GM12878 (cell line): Measurements from ENCODE around the gene COL4A2. TPM values are rescaled to one million over a fixed set of nuclear protein-coding genes. Genes with fewer than 3 reads are reported as not detected.

ENCODE experiments used
- CTCF ChIP-seq, 3 experiments: IDR thresholded peaks in 2 of 3; conservative IDR thresholded peaks in 1 of 3; 2 replicates each; pipeline ENCODE4 v1.5.1; 2011; ENCODE audit warnings: low read depth in 3 of 3, low read length in 3 of 3, mild to moderate bottlenecking in 3 of 3, control low read depth in 2 of 3, moderate library complexity in 2 of 3, inconsistent platforms in 1 of 3, mixed read lengths in 1 of 3; ENCODE audit not compliant: control insufficient read depth in 2 of 3, insufficient read depth in 1 of 3; ENCODE audit errors: extremely low read depth in 1 of 3
- IRF4 ChIP-seq: IDR thresholded peaks from 2 replicates; pipeline ENCODE4 v1.6.1; 2011; ENCODE audit warnings: low read depth, low read length
- KDM1A ChIP-seq: fragments of 200-600 bp; sonication (generic); IDR thresholded peaks from 2 replicates; pipeline ENCODE4 v1.6.1; 2016; ENCODE audit warnings: borderline replicate concordance
- NR2C1 ChIP-seq: fragments of 450-650 bp; IDR thresholded peaks from 2 replicates; pipeline ENCODE4 v1.6.1; 2017; ENCODE audit warnings: antibody characterized with exemption, mild to moderate bottlenecking, moderate library complexity
- NRF1 ChIP-seq: conservative IDR thresholded peaks from 2 replicates; pipeline ENCODE4 v1.6.1; 2011; ENCODE audit warnings: mild to moderate bottlenecking, low read depth, low read length, improper control_type of control experiment
- RUNX3 ChIP-seq: IDR thresholded peaks from 2 replicates; pipeline ENCODE4 v1.6.1; 2012; ENCODE audit warnings: low read length, inconsistent platforms
- ZBTB4 ChIP-seq: fragments of 450-650 bp; formaldehyde crosslinking; IDR thresholded peaks from 2 replicates; pipeline ENCODE4 v1.4.0; 2022; ENCODE audit warnings: mild to moderate bottlenecking, moderate library complexity
- ZNF24 ChIP-seq: fragments of 450-650 bp; IDR thresholded peaks from 2 replicates; pipeline ENCODE4 v1.6.1; 2017; ENCODE audit warnings: antibody characterized with exemption, mild to moderate bottlenecking
- polyA plus RNA-seq, 11 experiments: library from polyadenylated mRNA; depleted of rRNA in 4 of 11; unstranded in 6 of 11; stranded (reverse) in 5 of 11; fragments of >200 nt; fragmentation: Nextera tagmentation in 4 of 11; fragmentation: Illumina TruSeq in 1 of 11; extraction: Ambion mirVana in 4 of 11; extraction: Trizol in 1 of 11; gene quantifications; 1 replicate in 1 of 11; 2 replicates in 10 of 11; pipeline versions ENCODE4 v1.2.1 to v1.2.3, GENCODE V29; 2011 to 2016; ENCODE audit warnings: inconsistent platforms in 2 of 11, missing spikeins in 2 of 11, low read depth in 1 of 11
- total RNA-seq, 4 experiments: library from RNA; depleted of rRNA in 3 of 4; stranded (reverse); fragments of >200 nt in 3 of 4; fragmentation: Illumina TruSeq in 1 of 4; extraction: Trizol in 1 of 4; gene quantifications; 2 replicates each; pipeline versions ENCODE4 v1.2.1 to v1.2.3, GENCODE V29; 2013 to 2021

The COL4A2 gene
- total and polyA plus RNA-seq, 10 of the 15 experiments (the other 5 are each of a cell fraction or from before 2014, with no cell fraction given): 0.16 to 1.6 (median 0.62) TPM; not detected in 3

- TF ChIP-seq CTCF (IDR thresholded peaks at IDR 0.05 in 2 of 3, conservative IDR thresholded peaks at IDR 0.05 in 1 of 3; ENCODE audit: control insufficient read depth in 2 of 3, extremely low read depth in 1 of 3, insufficient read depth in 1 of 3, low read depth in 3 of 3, low read length in 3 of 3) (no peak), RUNX3 (no peak), IRF4 (no peak), NRF1 (no peak), NR2C1 (no peak), KDM1A (no peak), ZNF24 (no peak), ZBTB4 (CRISPR knock-in tag) (no peak)
Observed at GRCh38 chr13:110322828-110323171, 15.7 kb downstream of the COL4A2 start (continued).
